Vagina (tissue), 2 donors: ENCODE results near the gene THOC5. TPM values are rescaled to one million over a fixed set of nuclear protein-coding genes. Genes with fewer than 3 reads are reported as not detected.
"Not testable (repeated sequence)": the region's sequence is repeated elsewhere in the genome, so short reads cannot be mapped to it uniquely, and the experiment has no call there.

Source experiments
- DNase-seq, 2 donors: peaks; one replicate each; pipeline ENCODE4 v3.0.0-alpha.2; 2017; ENCODE audit errors: extremely low spot score in 2 of 2
- H3K27ac ChIP-seq: fragments of 200-600 bp; sonication (generic); one replicate; pipeline ENCODE4 v1.5.1; 2019
- H3K27me3 ChIP-seq: fragments of 200-600 bp; sonication (generic); one replicate; pipeline ENCODE4 v1.5.1; 2019
- H3K36me3 ChIP-seq, 2 donors: fragments of 200-600 bp; sonication (generic); one replicate each; pipeline ENCODE4 v1.5.1; 2017 to 2019
- H3K4me1 ChIP-seq: fragments of 200-600 bp; sonication (generic); one replicate; pipeline ENCODE4 v1.5.1; 2019
- H3K4me3 ChIP-seq, 2 donors: fragments of 200-600 bp; sonication (generic); 1 replicate in 1 of 2; 2 replicates in 1 of 2; pipeline ENCODE4 v1.5.1; 2016 to 2019
- H3K9me3 ChIP-seq: fragments of 200-600 bp; sonication (generic); one replicate; pipeline ENCODE4 v1.5.1; 2019
- CTCF ChIP-seq, 3 experiments: fragments of 450-650 bp in 2 of 3; fragments of 200-600 bp in 1 of 3; sonication (generic) in 1 of 3; IDR thresholded peaks; one replicate each; pipeline ENCODE4 v1.5.1; 2017 to 2019; ENCODE audit warnings: antibody characterized with exemption in 3 of 3, mild to moderate bottlenecking in 2 of 3, moderate library complexity in 2 of 3
- POLR2A ChIP-seq, 2 donors: fragments of 450-650 bp; IDR thresholded peaks; one replicate each; pipeline ENCODE4 v1.6.1; 2017; ENCODE audit warnings: antibody characterized with exemption in 2 of 2, mild to moderate bottlenecking in 2 of 2, moderate library complexity in 2 of 2
- POLR2AphosphoS5 ChIP-seq, 2 donors: sonication (generic); formaldehyde crosslinking; IDR thresholded peaks; one replicate each; pipeline ENCODE4 v1.9.0; 2017; ENCODE audit warnings: antibody characterized with exemption in 2 of 2, mild to moderate bottlenecking in 2 of 2, low read depth in 1 of 2; ENCODE audit not compliant: insufficient read depth in 1 of 2
- intact Hi-C: fragments of 100-400 bp; cut with DNase I; formaldehyde crosslinking; loops from one replicate; pipeline ENCODE4 v1.15.1; 2023
- total RNA-seq: library from RNA; depleted of rRNA; stranded (reverse); fragments of >200 nt; gene quantifications from one replicate; pipeline ENCODE4 v1.2.3, GENCODE V29; 2016

Gene THOC5
- total RNA-seq, 1 donor from 2014 or later: 32.2 TPM

GRCh38 chr22:29491012-29491411 lies 62.5 kb downstream of the THOC5 start:
- H3K4me1 ChIP-seq: no peaks in the 10 kb centered on the region
- no peak overlapping the region for H3K27ac ChIP-seq
- no peaks in the 10 kb centered on the region for H3K9me3 ChIP-seq
- H3K27me3 ChIP-seq: no peaks in the 10 kb centered on the region
- TF ChIP-seq POLR2A (IDR thresholded peaks at IDR 0.05) (no peak), CTCF (IDR thresholded peaks at IDR 0.05) (no peak), POLR2AphosphoS5 (IDR thresholded peaks at IDR 0.05; ENCODE audit: insufficient read depth in 1 of 2, low read depth in 1 of 2) (no peak)
- DNase-seq: no peak
- H3K4me3 ChIP-seq: no peak overlapping the region
- intact Hi-C loops: no loop called here
- H3K36me3 ChIP-seq: no peaks in the 10 kb centered on the region

GRCh38 chr22:29489127-29489780 lies 64.3 kb downstream of the THOC5 start:
- intact Hi-C loops: not testable (repeated sequence)

GRCh38 chr22:29487426-29487986 lies 66.1 kb downstream of the THOC5 start:
- no peaks in the 10 kb centered on the region for H3K9me3 ChIP-seq
- H3K27me3 ChIP-seq: no peaks in the 10 kb centered on the region
- intact Hi-C loops: no loop called here
- no peak for DNase-seq
- no peaks in the 10 kb centered on the region for H3K4me1 ChIP-seq
- H3K36me3 ChIP-seq: no peaks in the 10 kb centered on the region
- no peak overlapping the region for H3K4me3 ChIP-seq
- no peak overlapping the region for H3K27ac ChIP-seq
- no peak for TF ChIP-seq CTCF (IDR thresholded peaks at IDR 0.05)
- no peak for TF ChIP-seq POLR2A (IDR thresholded peaks at IDR 0.05)
- TF ChIP-seq POLR2AphosphoS5 (IDR thresholded peaks at IDR 0.05; ENCODE audit: insufficient read depth in 1 of 2, low read depth in 1 of 2): no peak

More at GRCh38 chr22:29489127-29489780, 64.3 kb downstream of the THOC5 start:
- not testable (repeated sequence) for H3K27me3 ChIP-seq, H3K27ac ChIP-seq, H3K36me3 ChIP-seq, H3K4me1 ChIP-seq, H3K4me3 ChIP-seq, DNase-seq, H3K9me3 ChIP-seq

GRCh38 chr22:29485448-29485847 lies 68.1 kb downstream of the THOC5 start:
- TF ChIP-seq CTCF (IDR thresholded peaks at IDR 0.05): no peak
- no peak for TF ChIP-seq POLR2AphosphoS5 (IDR thresholded peaks at IDR 0.05; ENCODE audit: insufficient read depth in 1 of 2, low read depth in 1 of 2)
- TF ChIP-seq POLR2A (IDR thresholded peaks at IDR 0.05): no peak
- Histone ChIP-seq H3K4me3 (no peak overlapping the region), H3K36me3 (no peaks in the 10 kb centered on the region), H3K9me3 (no peaks in the 10 kb centered on the region), H3K27me3 (peaks cover under 1% of the 10 kb centered on the region), H3K4me1 (peaks cover 8% of the 10 kb centered on the region), H3K27ac (no peak overlapping the region)
- DNase-seq: no peak
- intact Hi-C loops: no loop called here

GRCh38 chr22:29484642-29485041 lies 68.9 kb downstream of the THOC5 start:
- peaks cover 16% of the 10 kb centered on the region for H3K4me1 ChIP-seq
- no peak overlapping the region for H3K27ac ChIP-seq
- peaks cover 9% of the 10 kb centered on the region for H3K27me3 ChIP-seq
- H3K4me3 ChIP-seq: no peak overlapping the region
- DNase-seq: no peak
- H3K9me3 ChIP-seq: no peaks in the 10 kb centered on the region
- no peaks in the 10 kb centered on the region for H3K36me3 ChIP-seq
- TF ChIP-seq POLR2A (IDR thresholded peaks at IDR 0.05) (no peak), CTCF (IDR thresholded peaks at IDR 0.05) (no peak), POLR2AphosphoS5 (IDR thresholded peaks at IDR 0.05; ENCODE audit: insufficient read depth in 1 of 2, low read depth in 1 of 2) (no peak)
- intact Hi-C loops: no loop called here
